ENCODE results near the gene ATP6V0E2. TPM values are rescaled to one million over a fixed set of nuclear protein-coding genes. Genes with fewer than 3 reads are reported as not detected.

The ATP6V0E2 gene
- total RNA-seq, 4 donors from 2014 or later, result 1.9 to 56.7 (median 28.4) TPM

- in situ Hi-C loops (cut with MboI; ENCODE audit: low pct_ligation_motif_present in 1 of 4, low pct_unique_long_range_greater_than_20kb in 1 of 4, low sequenced_read_pairs in 3 of 4) (no loop called here), intact Hi-C loops (cut with DNase I; ENCODE audit: low total_unique reads) (no loop called here)
- Histone ChIP-seq H3K27ac (peak overlapping the region in 2 of 4 donors; percentile 8 to 44), H3K4me1 (peaks cover 4 to 25% (median 7%) of the 10 kb centered on the region in 4 donors), H3K36me3 (no peaks in the 10 kb centered on the region), H3K4me3 (no peak overlapping the region), H3K9me3 (no peaks in the 10 kb centered on the region), H3K27me3 (no peaks in the 10 kb centered on the region)
- TF ChIP-seq, protein P1, sequence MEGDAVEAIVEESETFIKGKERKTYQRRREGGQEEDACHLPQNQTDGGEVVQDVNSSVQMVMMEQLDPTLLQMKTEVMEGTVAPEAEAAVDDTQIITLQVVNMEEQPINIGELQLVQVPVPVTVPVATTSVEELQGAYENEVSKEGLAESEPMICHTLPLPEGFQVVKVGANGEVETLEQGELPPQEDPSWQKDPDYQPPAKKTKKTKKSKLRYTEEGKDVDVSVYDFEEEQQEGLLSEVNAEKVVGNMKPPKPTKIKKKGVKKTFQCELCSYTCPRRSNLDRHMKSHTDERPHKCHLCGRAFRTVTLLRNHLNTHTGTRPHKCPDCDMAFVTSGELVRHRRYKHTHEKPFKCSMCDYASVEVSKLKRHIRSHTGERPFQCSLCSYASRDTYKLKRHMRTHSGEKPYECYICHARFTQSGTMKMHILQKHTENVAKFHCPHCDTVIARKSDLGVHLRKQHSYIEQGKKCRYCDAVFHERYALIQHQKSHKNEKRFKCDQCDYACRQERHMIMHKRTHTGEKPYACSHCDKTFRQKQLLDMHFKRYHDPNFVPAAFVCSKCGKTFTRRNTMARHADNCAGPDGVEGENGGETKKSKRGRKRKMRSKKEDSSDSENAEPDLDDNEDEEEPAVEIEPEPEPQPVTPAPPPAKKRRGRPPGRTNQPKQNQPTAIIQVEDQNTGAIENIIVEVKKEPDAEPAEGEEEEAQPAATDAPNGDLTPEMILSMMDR (IDR thresholded peaks at IDR 0.05), result no peak
- TF ChIP-seq EP300 (IDR thresholded peaks at IDR 0.05; ENCODE audit: low read depth), result no peak
- no peak for TF ChIP-seq POLR2A (IDR thresholded peaks at IDR 0.05)
- TF ChIP-seq POLR2AphosphoS5 (IDR thresholded peaks at IDR 0.05), result no peak
- DNase-seq, result no peak
- WGBS, 2 donors (ENCODE audit: low coverage in 1 of 2), result 94% methylated on average over 13 of the region's 13 CpGs; no CpG with 5 or more reads in 1 of the 2 donors
These were observed 4.8 kb downstream of the ATP6V0E2 start for GRCh38 chr7:149878523-149878921.

- TF ChIP-seq EP300 (IDR thresholded peaks at IDR 0.05; ENCODE audit: low read depth), result no peak
- TF ChIP-seq, protein P1 (IDR thresholded peaks at IDR 0.05), result no peak
- no peak for TF ChIP-seq POLR2A (IDR thresholded peaks at IDR 0.05)
- TF ChIP-seq POLR2AphosphoS5 (IDR thresholded peaks at IDR 0.05), result no peak
- in situ Hi-C loops (cut with MboI; ENCODE audit: low pct_ligation_motif_present in 1 of 4, low pct_unique_long_range_greater_than_20kb in 1 of 4, low sequenced_read_pairs in 3 of 4) (no loop called here), intact Hi-C loops (cut with DNase I; ENCODE audit: low total_unique reads) (no loop called here)
- H3K27me3 ChIP-seq, result no peaks in the 10 kb centered on the region
- no peak overlapping the region for H3K4me3 ChIP-seq
- H3K9me3 ChIP-seq, result no peaks in the 10 kb centered on the region
- peaks cover under 1 to 29% (median 5%) of the 10 kb centered on the region in 4 donors for H3K4me1 ChIP-seq
- 92% methylated on average over 13 of the region's 14 CpGs; no CpG with 5 or more reads in 1 of the 2 donors for WGBS, 2 donors (ENCODE audit: low coverage in 1 of 2)
- DNase-seq, result no peak
- no peaks in the 10 kb centered on the region for H3K36me3 ChIP-seq
- H3K27ac ChIP-seq, result no peak overlapping the region
These were observed 5.5 kb downstream of the ATP6V0E2 start for GRCh38 chr7:149879271-149879743.

DNA sequence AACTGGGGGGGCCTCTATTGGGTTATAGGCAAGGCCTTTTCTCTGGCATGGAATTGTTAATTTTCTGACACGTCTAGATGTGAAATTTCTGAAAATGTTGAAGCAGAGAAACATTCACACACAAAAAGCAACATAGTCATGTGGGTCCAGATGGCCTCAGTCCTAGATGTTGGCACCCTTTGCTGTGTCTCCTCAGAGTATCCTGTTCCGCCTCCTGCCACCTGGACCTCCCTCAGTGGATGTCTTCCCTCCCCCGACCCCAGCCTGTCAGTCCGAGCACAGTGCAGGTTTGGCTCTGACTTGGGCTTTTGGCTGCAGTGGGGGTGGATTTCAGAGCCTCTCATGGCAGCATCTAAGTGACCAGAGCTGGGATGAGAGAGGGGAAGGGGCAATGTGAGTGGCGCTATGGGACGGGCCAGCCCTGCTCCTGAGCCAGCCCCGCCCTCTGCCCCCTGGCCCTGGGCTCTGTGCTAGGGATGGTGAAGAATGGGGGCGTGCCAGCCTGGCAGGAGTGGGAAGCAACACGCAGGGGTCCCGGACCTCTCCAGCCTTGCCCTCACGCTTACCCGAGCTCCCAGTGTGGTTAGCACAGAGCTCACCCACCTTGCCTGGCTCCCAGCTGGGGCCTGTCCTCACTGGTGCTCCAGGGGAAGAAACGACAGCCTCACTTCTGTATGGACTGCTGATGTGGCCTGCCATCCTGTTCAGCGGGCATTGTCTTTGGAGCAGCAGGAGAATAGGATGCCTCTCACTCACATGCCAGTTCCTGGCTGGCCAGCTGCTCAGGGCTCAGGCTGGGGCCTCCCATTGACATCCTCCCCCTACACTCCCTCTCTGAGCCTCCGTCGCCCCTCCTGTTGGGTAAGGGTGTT, 6.2 kb downstream of the ATP6V0E2 start:
- intact Hi-C loops (cut with DNase I; ENCODE audit: low total_unique reads) (no loop called here), in situ Hi-C loops (cut with MboI; ENCODE audit: low pct_ligation_motif_present in 1 of 4, low pct_unique_long_range_greater_than_20kb in 1 of 4, low sequenced_read_pairs in 3 of 4) (no loop called here)
- 70 to 93% methylated on average over 2 to 16 of the region's 16 CpGs for WGBS, 2 donors (ENCODE audit: low coverage in 1 of 2)
- no peaks in the 10 kb centered on the region for H3K36me3 ChIP-seq
- peaks cover 0 to 24% (median 2%) of the 10 kb centered on the region in 4 donors for H3K4me1 ChIP-seq
- no peaks in the 10 kb centered on the region for H3K27me3 ChIP-seq
- H3K27ac ChIP-seq, result no peak overlapping the region
- no peak overlapping the region for H3K4me3 ChIP-seq
- no peak for DNase-seq
- H3K9me3 ChIP-seq, result no peaks in the 10 kb centered on the region
- TF ChIP-seq POLR2AphosphoS5 (IDR thresholded peaks at IDR 0.05) (no peak), EP300 (IDR thresholded peaks at IDR 0.05; ENCODE audit: low read depth) (no peak), POLR2A (IDR thresholded peaks at IDR 0.05) (no peak)
- TF ChIP-seq, protein P1 (IDR thresholded peaks at IDR 0.05), result no peak

- no peak overlapping the region for H3K27ac ChIP-seq
- H3K4me3 ChIP-seq, result no peak overlapping the region
- in situ Hi-C loops (cut with MboI; ENCODE audit: low pct_ligation_motif_present in 1 of 4, low pct_unique_long_range_greater_than_20kb in 1 of 4, low sequenced_read_pairs in 3 of 4) (no loop called here), intact Hi-C loops (cut with DNase I; ENCODE audit: low total_unique reads) (no loop called here)
- H3K9me3 ChIP-seq, result no peaks in the 10 kb centered on the region
- H3K27me3 ChIP-seq, result no peaks in the 10 kb centered on the region
- no peaks in the 10 kb centered on the region for H3K36me3 ChIP-seq
- TF ChIP-seq POLR2AphosphoS5 (IDR thresholded peaks at IDR 0.05), result no peak
- 79% methylated on average over 14 of the region's 14 CpGs; no CpG with 5 or more reads in 1 of the 2 donors for WGBS, 2 donors (ENCODE audit: low coverage in 1 of 2)
- DNase-seq, result no peak
- H3K4me1 ChIP-seq, result peaks cover 0 to 24% (median 2%) of the 10 kb centered on the region in 4 donors
These were observed 7.0 kb downstream of the ATP6V0E2 start for GRCh38 chr7:149880638-149881311.

All from transverse colon (tissue), 4 donors.